Astrocyte of the spinal cord (primary cell): Measurements from ENCODE around the gene KIF3A.

Source experiments
- DNase-seq: peaks from one replicate; pipeline ENCODE4 v3.0.0; 2011; ENCODE audit warnings: low read depth, low spot score
- H3K4me3 ChIP-seq: 2 replicates; pipeline ENCODE4 v1.5.1; 2011; ENCODE audit warnings: low read depth, mild to moderate bottlenecking, low read length, moderate library complexity
- in situ Hi-C: cut with HindIII; loops from 2 replicates; pipeline ENCODE4 v1.10.0; 2017; ENCODE audit warnings: low sequenced_read_pairs
- TF ChIP-seq, protein P1 (sequence below): IDR thresholded peaks from 2 replicates; pipeline ENCODE4 v1.5.1; 2012; ENCODE audit warnings: low read depth, mild to moderate bottlenecking, low read length, inconsistent platforms

KIF3A gene

DNA sequence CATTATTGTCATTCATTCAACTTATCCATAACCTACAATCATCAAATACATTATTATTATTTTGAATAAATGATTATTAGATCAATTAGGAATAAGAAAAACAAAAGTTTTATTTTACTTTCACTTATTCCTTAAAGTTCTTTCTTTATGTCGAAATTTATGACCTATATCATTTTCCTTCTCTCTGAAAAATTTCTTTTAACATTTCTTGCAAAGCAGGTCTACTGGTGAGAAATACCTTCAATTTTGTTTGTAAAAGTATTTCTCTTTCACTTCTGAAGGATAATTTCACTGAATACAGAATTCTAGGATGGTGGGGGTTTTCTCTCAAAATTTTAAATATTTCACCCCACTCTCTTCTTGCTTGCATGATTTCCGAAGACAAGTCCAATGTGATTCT lies 7.3 kb upstream of the KIF3A start:
- H3K4me3 ChIP-seq, result no peak overlapping the region
- DNase-seq, result no peak
- TF ChIP-seq, protein P1, sequence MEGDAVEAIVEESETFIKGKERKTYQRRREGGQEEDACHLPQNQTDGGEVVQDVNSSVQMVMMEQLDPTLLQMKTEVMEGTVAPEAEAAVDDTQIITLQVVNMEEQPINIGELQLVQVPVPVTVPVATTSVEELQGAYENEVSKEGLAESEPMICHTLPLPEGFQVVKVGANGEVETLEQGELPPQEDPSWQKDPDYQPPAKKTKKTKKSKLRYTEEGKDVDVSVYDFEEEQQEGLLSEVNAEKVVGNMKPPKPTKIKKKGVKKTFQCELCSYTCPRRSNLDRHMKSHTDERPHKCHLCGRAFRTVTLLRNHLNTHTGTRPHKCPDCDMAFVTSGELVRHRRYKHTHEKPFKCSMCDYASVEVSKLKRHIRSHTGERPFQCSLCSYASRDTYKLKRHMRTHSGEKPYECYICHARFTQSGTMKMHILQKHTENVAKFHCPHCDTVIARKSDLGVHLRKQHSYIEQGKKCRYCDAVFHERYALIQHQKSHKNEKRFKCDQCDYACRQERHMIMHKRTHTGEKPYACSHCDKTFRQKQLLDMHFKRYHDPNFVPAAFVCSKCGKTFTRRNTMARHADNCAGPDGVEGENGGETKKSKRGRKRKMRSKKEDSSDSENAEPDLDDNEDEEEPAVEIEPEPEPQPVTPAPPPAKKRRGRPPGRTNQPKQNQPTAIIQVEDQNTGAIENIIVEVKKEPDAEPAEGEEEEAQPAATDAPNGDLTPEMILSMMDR, result no peak
- in situ Hi-C loops, result no loop called here

DNA sequence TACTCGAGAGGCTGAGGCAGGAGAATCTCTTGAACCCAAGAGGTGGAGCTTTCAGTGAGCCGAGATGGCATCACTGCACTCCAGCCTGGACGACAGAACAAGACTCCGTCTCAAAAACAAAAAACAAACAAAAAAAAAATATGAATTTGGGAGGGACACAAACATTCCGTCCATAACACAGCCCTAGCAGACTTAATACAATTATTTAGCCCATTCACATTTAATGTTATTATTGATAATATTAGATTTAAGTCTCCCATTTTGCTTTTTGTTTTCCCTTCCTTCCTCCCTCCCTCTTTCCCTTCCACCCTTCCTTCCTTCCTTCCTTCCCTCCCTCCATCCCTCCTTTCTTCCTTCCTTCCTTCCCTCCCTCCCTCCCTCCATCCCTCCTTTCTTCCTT lies 5.3 kb upstream of the KIF3A start:
- TF ChIP-seq, protein P1, result no peak
- in situ Hi-C loops, result no loop called here
- H3K4me3 ChIP-seq, result no peak overlapping the region
- no peak for DNase-seq

DNA sequence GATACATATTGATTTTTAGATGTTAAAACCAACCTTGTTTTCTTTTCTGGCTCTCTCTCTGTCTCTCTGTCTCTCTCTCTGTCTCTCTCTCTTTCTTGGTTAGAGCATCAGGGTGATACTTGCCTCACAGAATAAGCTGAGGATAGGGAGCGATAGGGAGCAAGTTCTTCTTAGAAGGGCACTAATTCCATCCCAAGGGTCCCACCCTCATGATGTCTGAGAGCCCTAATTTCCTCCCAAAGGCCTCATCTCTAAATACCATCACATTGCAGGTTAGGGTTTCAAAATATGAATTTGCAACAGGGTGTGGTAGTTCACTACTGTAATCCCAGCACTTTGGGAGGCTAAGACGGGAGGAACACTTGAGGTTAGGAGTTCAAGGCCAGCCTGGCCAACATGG lies 4.8 kb upstream of the KIF3A start:
- in situ Hi-C loops, result no loop called here
- H3K4me3 ChIP-seq, result no peak overlapping the region
- no peak for DNase-seq
- TF ChIP-seq, protein P1, result no peak

DNA sequence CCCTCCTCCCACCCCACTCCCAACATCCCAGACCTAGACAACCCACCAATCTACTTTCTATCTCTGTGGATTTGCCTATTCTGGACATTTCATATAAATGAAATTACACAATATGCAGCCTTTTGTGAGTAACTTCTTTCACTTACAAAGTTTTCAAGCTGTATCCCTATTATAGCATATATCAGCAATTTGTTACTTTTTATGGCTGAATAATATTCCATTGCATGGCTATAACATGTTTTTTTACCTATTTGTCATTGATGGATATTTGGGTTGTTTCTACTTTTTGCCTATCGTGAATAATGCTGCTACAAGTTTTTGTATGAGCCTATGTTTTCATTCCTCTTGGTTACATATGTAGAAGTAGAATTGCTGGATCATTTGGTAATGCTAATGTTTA lies 1.9 kb upstream of the KIF3A start:
- no peak for DNase-seq
- TF ChIP-seq, protein P1, result no peak
- in situ Hi-C loops, result no loop called here
- H3K4me3 ChIP-seq, result no peak overlapping the region

DNA sequence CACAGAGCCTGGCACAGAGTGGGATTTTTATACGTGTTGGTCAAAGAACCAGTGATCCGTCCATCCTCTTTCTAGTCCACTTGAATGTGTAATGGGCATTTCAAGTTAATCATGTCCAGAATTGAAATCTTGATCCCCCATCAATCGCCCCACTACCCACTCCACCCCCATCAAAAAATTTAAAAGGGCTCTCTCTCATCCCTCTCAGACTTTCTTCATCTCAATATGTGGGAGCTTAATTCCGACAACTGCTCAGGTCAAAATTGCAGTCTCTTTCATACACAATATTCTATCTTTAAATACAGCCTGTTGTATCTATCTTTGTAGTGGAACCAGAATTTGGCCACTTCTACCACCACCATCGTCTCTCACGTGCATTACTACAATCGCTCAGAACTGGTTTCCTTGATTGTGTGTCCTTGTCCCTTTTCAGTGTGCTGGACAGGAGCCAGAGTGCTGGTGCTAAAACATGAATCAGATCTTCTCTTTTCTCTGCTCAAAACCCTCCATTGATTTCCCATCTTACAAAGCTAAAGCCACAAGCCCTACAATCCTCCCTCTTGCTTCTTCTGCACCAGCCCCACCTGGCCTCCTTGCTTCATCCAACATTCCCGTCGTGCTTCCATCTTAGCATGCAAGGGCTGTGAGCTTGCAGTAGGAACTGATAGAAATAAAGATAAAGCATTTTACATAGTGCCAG lies 786 bp upstream of the KIF3A start:
- DNase-seq, result no peak
- TF ChIP-seq, protein P1, result no peak
- in situ Hi-C loops, result no loop called here
- peak overlapping the region; percentile 82 for H3K4me3 ChIP-seq

DNA sequence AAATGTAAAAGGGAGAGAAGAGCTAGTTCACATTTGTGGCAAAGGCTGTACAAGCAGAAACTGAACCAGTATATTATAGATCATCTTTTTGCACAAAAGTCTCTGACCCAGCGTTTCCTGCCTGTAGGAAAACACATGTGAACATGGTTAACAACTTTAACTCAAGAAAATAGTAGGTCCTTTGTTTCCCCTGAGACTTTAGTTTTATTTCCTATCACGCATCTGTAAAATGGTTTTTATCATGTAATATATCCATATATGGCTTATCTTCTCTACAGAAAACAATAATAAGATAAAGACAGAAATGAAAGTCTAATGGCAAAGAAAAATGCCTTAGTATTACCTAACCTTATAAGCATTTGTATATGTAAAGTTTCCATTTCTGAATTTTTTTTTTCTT lies 2.7 kb downstream of the KIF3A start:
- TF ChIP-seq, protein P1, result no peak
- in situ Hi-C loops, result no loop called here
- no peak overlapping the region for H3K4me3 ChIP-seq
- DNase-seq, result no peak
